Measurements from ENCODE around the gene CAPN9.
"Not testable (repeated sequence)": the region's sequence is repeated elsewhere in the genome, so short reads cannot be mapped to it uniquely, and the experiment has no call there.

Gene CAPN9

DNA sequence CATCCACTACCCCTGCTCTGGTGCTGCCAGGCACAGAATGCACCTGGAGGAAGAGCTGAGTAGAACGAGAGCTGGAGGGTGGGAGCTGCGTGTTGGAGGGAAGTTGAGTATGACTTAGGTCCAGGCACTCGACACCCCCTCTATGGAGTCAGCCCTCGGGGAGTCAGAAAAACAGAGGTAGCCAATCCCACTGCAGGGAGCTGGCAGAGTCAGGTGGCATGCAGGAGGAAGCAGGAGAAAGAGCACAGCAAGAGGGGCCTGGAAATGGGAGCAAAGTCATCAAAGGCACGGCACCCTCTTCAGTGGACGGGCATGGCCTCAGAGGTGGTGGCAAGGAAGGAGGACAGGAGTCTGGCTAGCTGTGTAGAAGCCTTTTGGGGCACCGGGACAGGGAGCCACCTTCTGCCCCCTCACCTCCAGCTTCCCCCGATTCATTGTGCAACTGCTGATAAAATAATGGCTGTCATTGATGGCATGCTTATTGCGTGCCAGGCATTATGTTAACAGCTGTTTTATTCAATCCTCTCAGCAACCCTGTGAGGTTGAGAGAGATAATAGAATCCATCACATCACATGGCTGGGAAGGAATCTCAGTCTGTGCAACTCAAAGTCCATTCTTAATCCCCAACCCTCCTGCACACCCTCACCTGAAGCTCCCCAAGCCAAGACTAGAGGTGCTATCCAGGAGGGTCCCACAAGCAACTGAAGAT is 79.1 kb downstream of the CAPN9 start:
- peak; percentile 43 for DNase-seq

- peak; percentile 34 for DNase-seq
Observed at GRCh38 chr1:230827081-230827681, 80.0 kb downstream of the CAPN9 start.

- peak; percentile 14 for DNase-seq
Observed at GRCh38 chr1:230827801-230828200, 80.6 kb downstream of the CAPN9 start.

- DNase-seq = peak; percentile 21
Observed at GRCh38 chr1:230828421-230828820, 81.2 kb downstream of the CAPN9 start.

GRCh38 chr1:230831771-230832170 is 84.6 kb downstream of the CAPN9 start:
- DNase-seq = peak; percentile 10

GRCh38 chr1:230832476-230832875 is 85.3 kb downstream of the CAPN9 start:
- no peak for DNase-seq

DNA sequence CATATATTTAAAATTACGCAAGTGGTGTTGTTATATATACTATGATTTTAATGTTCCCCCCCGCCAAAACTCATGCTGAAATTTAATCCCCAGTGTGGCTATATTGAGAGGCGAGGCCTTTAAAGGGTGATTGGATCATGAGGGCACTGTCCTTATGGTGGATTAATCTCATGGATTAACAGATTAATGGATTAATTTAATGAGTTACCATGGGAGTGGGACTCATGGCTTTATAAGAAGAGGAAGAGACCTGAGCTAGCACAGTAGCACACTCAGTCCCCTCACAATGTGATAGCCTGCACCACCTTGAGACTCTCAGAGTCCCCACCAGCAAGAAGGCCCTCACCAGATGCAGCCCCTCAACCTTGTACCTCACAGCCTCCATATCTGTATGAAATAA is 86.3 kb downstream of the CAPN9 start:
- no peak for DNase-seq

DNA sequence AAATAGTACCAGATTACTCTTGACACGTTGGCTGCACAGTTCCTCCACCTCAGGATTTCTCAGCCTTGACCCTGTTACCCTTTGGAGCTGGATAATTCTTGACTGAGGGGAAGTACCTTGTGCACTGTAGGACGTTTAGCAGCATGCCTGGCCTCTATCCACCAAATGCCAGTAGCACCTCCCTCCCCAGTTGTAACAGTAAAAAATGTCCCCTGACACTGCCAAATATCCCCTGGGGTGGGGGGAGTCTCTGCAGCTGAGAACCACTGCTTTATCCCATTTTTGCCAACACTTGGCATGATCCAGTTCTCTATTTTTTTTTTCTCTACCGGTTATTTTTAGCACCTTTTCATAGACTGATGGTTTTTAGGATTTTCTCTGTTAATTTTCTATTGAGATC is 87.1 kb downstream of the CAPN9 start:
- peak; percentile 29 for DNase-seq

GRCh38 chr1:230836347-230836746 is 89.2 kb downstream of the CAPN9 start:
- no peak for DNase-seq

GRCh38 chr1:230836793-230837192 is 89.6 kb downstream of the CAPN9 start:
- DNase-seq = peak; percentile 29

- no peak for DNase-seq
Observed at GRCh38 chr1:230839173-230839572, 92.0 kb downstream of the CAPN9 start.

GRCh38 chr1:230842801-230843200 is 95.6 kb downstream of the CAPN9 start:
- DNase-seq = no peak

DNA sequence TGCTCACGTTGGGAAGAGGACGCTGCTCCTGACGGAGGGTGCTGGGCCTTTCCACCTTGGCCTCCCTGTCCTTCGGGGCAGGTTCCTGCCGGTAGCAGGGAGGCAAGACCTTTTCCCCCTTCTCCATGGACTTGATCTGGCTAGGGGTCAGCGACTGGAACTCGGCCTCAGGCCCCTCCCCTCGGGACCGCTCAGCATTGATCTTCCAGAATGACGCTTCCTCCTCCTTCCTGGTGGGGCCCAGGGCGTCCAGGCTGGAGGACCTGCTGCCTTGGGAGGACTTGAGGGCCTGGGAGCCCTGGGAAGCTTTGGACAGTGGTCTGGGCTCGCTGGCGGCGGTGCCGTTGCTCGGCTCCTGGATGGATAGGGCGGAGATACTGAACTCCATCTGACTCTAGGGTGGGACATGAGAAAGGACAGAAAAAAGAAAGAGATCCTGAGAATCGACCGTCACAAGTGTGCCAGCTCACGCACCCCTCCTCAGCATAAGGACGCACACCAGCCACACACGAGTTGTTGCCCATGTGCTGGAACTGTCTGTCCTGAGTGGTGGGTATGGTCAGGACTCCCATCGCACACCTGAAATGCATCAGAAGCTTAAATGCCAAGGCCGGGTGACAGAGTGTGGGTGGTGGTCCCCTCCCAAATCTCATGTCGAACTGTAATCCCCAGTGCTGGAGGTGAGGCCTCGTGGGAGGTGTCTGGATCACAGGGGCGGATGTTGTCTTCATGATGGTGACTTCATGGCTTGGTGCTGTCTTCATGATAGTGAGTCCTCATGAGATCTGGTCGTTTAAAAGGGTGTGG is 96.5 kb downstream of the CAPN9 start:
- no peak for DNase-seq

- DNase-seq = no peak
Observed at GRCh38 chr1:230844561-230844960, 97.4 kb downstream of the CAPN9 start.

DNA sequence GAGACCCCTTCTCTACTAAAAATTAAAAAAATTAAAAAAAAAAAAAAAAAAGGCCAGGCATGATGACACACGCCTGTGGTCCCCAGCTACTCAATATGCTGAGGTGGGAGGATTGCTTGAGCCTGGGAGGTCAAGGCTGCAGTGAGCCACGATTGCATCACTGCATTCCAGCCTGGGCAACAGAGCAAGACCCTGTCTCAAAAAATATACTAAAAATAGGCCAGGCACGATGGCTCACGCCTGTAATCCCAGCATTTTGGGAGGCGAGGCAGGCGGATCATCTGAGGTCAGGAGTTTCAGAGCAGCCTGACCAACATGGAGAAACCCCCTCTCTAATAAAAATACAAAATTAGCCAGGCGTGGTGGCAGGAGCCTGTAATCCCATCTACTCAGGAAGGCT is 98.0 kb downstream of the CAPN9 start:
- DNase-seq = not testable (repeated sequence)

- DNase-seq = no peak
Observed at GRCh38 chr1:230848235-230848634, 101.0 kb downstream of the CAPN9 start.

GRCh38 chr1:230849451-230850224 is 102.5 kb downstream of the CAPN9 start:
- peak; percentile 67 for DNase-seq

DNA sequence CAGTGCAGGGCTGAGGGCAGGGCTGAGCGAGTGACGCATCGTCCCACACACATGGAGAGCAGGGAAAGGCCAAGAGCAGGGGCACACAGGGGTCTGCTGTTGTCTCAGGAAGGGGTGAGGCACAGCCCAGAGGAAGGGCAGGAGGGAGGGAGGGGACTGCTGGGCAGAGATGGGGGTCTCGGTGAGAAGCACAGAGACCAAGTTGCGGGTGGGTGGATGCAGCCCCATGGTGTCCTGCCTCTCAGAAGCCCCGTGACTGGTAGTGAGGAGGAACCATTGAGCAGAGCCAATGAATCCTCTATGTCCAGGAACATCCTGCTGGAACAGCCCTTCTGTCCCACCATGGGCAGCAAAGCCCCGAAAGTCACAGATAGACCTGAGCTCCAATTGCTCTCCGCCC is 103.4 kb downstream of the CAPN9 start:
- no peak for DNase-seq

DNA sequence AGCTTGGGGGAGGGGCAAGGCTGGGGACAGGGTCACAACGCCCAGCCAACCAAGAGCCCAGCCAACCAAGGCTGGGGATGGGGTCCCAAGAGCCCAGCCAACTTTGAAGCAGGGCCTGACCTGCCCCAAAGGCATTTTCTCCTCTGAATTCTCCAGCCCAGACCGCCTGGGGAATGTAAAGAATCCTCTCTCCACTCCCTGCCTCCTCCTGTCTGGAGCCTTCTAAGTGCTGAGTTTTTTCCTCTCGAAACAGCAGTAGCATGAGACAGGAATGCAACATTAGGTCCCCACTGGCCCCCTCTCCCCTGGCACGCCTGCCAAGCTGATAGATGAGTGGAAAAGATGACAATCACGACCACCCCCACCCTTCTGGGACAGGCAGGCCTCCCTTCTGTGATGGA is 104.1 kb downstream of the CAPN9 start:
- peak; percentile 99 for DNase-seq

All from islet precursor cell (in vitro differentiated cells).